Esophagus muscularis mucosa (tissue), 4 donors: ENCODE results near the gene DHTKD1.

Experiments
- CTCF ChIP-seq, 3 experiments: fragments of 200-600 bp in 2 of 3; fragments of 450-650 bp in 1 of 3; sonication (generic) in 2 of 3; IDR thresholded peaks; one replicate each; pipeline ENCODE4 v1.5.1; 2017 to 2019; ENCODE audit warnings: antibody characterized with exemption in 3 of 3, mild to moderate bottlenecking in 2 of 3, moderate library complexity in 1 of 3
- EP300 ChIP-seq: sonication (generic); formaldehyde crosslinking; IDR thresholded peaks from one replicate; pipeline ENCODE4 v1.6.1; 2017; ENCODE audit warnings: antibody characterized with exemption
- POLR2A ChIP-seq: fragments of 450-650 bp; IDR thresholded peaks from one replicate; pipeline ENCODE4 v1.6.1; 2017; ENCODE audit warnings: antibody characterized with exemption, moderate library complexity, mild to moderate bottlenecking, low read depth

- TF ChIP-seq CTCF (IDR thresholded peaks at IDR 0.05) (no peak), EP300 (no peak), POLR2A (no peak)
These were observed 26.4 kb upstream of the DHTKD1 start for GRCh38 chr10:12042409-12042796.
